ENCODE data around the gene AFDN. TPM values are rescaled to one million over a fixed set of nuclear protein-coding genes. Genes with fewer than 3 reads are reported as not detected.

AFDN gene
- total RNA-seq, 2 donors from 2014 or later = 213 to 232 TPM

DNA sequence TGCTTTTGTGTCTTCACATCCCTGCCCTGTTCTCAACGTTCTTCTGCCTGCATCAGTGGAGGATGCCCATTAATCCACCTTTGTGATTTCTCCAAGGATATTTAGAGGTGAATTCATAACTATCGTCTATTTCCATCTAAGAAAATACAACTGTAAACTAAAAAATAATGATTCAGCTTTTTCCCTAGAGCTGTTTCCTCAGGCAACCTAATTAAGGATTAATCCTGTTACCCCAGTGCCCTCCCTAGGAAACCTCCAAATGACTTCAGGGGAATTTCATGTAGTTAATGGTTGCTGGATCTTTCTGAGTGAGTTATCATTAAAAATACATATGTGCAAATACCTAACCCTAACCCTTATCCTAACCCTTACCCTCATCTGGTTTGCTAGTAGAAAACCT is 14.6 kb upstream of the AFDN start:
- H3K27ac ChIP-seq = no peak overlapping the region
- DNase-seq = no peak
- no peaks in the 10 kb centered on the region for H3K9me3 ChIP-seq
- TF ChIP-seq, protein P1, sequence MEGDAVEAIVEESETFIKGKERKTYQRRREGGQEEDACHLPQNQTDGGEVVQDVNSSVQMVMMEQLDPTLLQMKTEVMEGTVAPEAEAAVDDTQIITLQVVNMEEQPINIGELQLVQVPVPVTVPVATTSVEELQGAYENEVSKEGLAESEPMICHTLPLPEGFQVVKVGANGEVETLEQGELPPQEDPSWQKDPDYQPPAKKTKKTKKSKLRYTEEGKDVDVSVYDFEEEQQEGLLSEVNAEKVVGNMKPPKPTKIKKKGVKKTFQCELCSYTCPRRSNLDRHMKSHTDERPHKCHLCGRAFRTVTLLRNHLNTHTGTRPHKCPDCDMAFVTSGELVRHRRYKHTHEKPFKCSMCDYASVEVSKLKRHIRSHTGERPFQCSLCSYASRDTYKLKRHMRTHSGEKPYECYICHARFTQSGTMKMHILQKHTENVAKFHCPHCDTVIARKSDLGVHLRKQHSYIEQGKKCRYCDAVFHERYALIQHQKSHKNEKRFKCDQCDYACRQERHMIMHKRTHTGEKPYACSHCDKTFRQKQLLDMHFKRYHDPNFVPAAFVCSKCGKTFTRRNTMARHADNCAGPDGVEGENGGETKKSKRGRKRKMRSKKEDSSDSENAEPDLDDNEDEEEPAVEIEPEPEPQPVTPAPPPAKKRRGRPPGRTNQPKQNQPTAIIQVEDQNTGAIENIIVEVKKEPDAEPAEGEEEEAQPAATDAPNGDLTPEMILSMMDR (IDR thresholded peaks at IDR 0.05) = no peak
- no peaks in the 10 kb centered on the region for H3K27me3 ChIP-seq
- H3K4me1 ChIP-seq = no peaks in the 10 kb centered on the region
- H3K9ac ChIP-seq (ENCODE audit: low read depth in 2 of 2, low read length in 2 of 2) = no peak overlapping the region
- no peak overlapping the region for H3K4me3 ChIP-seq
- H3K36me3 ChIP-seq = no peaks in the 10 kb centered on the region
- intact Hi-C loops (cut with DNase I) = no loop called here

DNA sequence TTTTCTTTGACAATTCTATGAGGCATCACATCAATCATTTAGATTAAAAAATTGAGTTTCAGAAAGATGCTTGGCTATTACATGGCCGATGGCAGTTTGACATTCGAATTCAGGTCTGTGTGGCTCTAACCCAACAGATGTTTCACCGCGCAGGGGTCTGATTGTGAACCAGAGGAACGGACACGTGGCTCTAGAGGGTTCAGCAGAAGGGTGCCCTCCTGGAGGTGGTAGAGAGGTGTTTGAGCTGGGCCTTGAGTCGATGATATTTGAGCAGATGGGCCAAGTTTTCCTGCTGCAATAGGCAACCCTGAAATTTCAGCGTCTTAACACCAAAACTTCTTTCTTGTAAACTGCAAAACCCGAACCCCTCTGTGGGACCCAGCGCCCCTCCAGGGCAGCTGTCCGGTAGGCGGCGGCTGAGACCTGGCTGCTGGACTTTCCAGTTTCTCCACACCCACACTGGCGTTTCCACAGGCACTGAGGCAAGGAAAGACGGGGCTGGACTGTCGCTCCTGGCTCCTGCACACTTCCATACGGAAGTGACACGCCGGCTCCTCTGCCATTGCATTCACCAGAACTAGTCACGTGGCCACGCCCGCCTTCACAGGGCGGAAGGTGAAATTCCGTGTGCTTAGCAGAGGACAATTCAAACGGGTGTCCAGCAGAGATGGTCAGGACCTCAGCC is 11.3 kb upstream of the AFDN start:
- no peak for DNase-seq
- Histone ChIP-seq H3K36me3 (no peaks in the 10 kb centered on the region), H3K9me3 (no peaks in the 10 kb centered on the region), H3K27ac (no peak overlapping the region), H3K4me1 (no peaks in the 10 kb centered on the region), H3K9ac (ENCODE audit: low read depth in 2 of 2, low read length in 2 of 2) (no peak overlapping the region), H3K27me3 (no peaks in the 10 kb centered on the region), H3K4me3 (no peak overlapping the region)
- intact Hi-C loops (cut with DNase I) = no loop called here
- TF ChIP-seq, protein P1 (IDR thresholded peaks at IDR 0.05) = no peak

DNA sequence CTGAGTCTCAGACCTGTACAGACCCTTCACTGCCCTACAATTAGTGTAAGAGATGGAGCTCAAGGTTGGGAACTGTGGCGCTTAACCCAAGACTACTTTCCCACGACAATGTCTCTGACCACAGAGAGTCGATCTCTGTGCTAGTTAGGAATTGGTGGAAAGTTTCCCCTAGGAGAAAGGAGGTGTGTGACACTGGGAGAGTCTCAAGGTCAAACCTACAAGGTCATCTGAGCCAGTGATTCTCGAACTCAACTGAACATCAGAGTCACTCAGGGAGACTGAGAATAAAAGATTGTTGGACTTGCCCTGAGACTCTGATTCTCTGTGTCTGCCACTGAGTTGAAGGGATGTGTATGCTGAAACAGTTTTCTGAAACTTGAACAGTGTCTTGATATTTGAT is 9.7 kb upstream of the AFDN start:
- intact Hi-C loops (cut with DNase I) = no loop called here
- Histone ChIP-seq H3K4me3 (no peak overlapping the region), H3K4me1 (no peaks in the 10 kb centered on the region), H3K27ac (no peak overlapping the region), H3K9ac (ENCODE audit: low read depth in 2 of 2, low read length in 2 of 2) (no peak overlapping the region), H3K36me3 (no peaks in the 10 kb centered on the region), H3K9me3 (no peaks in the 10 kb centered on the region), H3K27me3 (no peaks in the 10 kb centered on the region)
- TF ChIP-seq, protein P1 (IDR thresholded peaks at IDR 0.05) = no peak
- DNase-seq = no peak

DNA sequence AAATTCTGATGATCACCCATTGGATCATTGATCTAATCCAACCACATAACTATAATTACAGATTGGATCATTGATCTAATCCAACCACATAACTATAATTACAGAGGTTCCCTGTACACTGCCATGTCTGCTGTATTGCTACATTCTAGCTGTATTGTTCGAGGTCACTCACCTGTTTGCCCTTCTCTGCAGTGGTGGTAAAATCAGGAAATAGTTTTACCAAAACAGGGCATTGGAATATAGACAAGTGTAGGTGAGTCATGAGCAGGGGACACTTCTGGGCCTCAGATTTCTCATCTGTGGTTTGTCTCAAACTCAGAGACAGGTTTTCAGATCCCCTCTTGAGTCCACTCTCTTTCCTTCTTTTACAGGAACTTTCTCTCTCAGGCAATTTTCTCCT is 9.0 kb upstream of the AFDN start:
- Histone ChIP-seq H3K27me3 (no peaks in the 10 kb centered on the region), H3K36me3 (no peaks in the 10 kb centered on the region), H3K4me3 (no peak overlapping the region), H3K27ac (no peak overlapping the region), H3K9me3 (no peaks in the 10 kb centered on the region), H3K9ac (ENCODE audit: low read depth in 2 of 2, low read length in 2 of 2) (no peak overlapping the region), H3K4me1 (no peaks in the 10 kb centered on the region)
- DNase-seq = no peak
- TF ChIP-seq, protein P1 (IDR thresholded peaks at IDR 0.05) = no peak
- intact Hi-C loops (cut with DNase I) = no loop called here

DNA sequence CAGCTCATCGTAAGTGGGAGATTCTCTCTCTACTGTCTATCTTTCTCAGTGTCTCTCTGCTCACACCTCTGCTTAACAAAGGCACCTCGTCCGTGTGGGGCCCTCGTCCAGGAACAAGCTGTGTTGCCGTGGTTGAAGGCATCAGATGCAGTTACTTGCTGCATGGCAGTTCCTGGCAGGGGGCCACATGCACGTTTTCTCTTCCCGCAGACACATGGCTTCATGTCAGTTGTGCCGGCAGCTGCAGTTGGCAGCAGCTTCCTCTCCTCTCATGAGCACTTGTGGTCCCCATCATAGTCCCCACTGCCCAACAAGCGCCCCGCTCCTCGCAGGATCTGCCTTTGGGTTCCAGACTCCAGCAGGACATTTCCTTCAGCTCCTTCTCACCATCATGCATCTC is 7.1 kb upstream of the AFDN start:
- H3K9ac ChIP-seq (ENCODE audit: low read depth in 2 of 2, low read length in 2 of 2) = no peak overlapping the region
- no peaks in the 10 kb centered on the region for H3K9me3 ChIP-seq
- DNase-seq = no peak
- TF ChIP-seq, protein P1 (IDR thresholded peaks at IDR 0.05) = no peak
- H3K4me3 ChIP-seq = no peak overlapping the region
- no peaks in the 10 kb centered on the region for H3K36me3 ChIP-seq
- H3K4me1 ChIP-seq = no peaks in the 10 kb centered on the region
- intact Hi-C loops (cut with DNase I) = no loop called here
- H3K27me3 ChIP-seq = no peaks in the 10 kb centered on the region
- H3K27ac ChIP-seq = no peak overlapping the region
